DND-41 (cell line): ENCODE results near the gene CARM1.

Experiments used
- ATAC-seq: fragments of 200-7000 bp; cut with Tn5 transposase; 3 replicates; pipeline ENCODE4 v1.9.1; 2021; ENCODE audit warnings: low read depth; ENCODE audit not compliant: insufficient read depth
- DNase-seq: peaks from one replicate; pipeline ENCODE4 v3.0.0-alpha.2; 2020
- H2AFZ ChIP-seq: 2 replicates; pipeline ENCODE4 v1.6.0; 2012; ENCODE audit warnings: low read depth, low read length
- H3K27ac ChIP-seq: 2 replicates; pipeline ENCODE4 v1.5.1; 2012; ENCODE audit warnings: low read length, inconsistent platforms
- H3K27me3 ChIP-seq: fragments of 200-600 bp; sonication (generic); 2 replicates; pipeline ENCODE4 v1.6.0; 2012; ENCODE audit warnings: low read length, mild to moderate bottlenecking, inconsistent platforms; ENCODE audit not compliant: insufficient read depth, poor library complexity
- H3K36me3 ChIP-seq: 2 replicates; pipeline ENCODE4 v1.5.1; 2012; ENCODE audit warnings: low read length, inconsistent platforms; ENCODE audit not compliant: insufficient read depth
- H3K4me1 ChIP-seq: 2 replicates; pipeline ENCODE4 v1.5.1; 2012; ENCODE audit warnings: mild to moderate bottlenecking, low read length; ENCODE audit not compliant: insufficient read depth
- H3K4me2 ChIP-seq: 2 replicates; pipeline ENCODE4 v1.6.0; 2012; ENCODE audit warnings: mild to moderate bottlenecking, moderate library complexity, low read length, inconsistent platforms; ENCODE audit not compliant: insufficient read depth
- H3K4me3 ChIP-seq, 2 experiments: fragments of 200-600 bp in 1 of 2; shearing (Covaris generic) in 1 of 2; 2 replicates each; pipeline ENCODE4 v1.5.1; 2012 to 2016; ENCODE audit warnings: inconsistent platforms in 2 of 2, low read length in 2 of 2, mild to moderate bottlenecking in 2 of 2, low read depth in 1 of 2, moderate library complexity in 1 of 2
- H3K79me2 ChIP-seq: 2 replicates; pipeline ENCODE4 v1.6.0; 2012; ENCODE audit warnings: low read length, inconsistent platforms; ENCODE audit not compliant: insufficient read depth
- H3K9ac ChIP-seq: 2 replicates; pipeline ENCODE4 v1.6.0; 2012; ENCODE audit warnings: low read depth, mild to moderate bottlenecking, inconsistent platforms, low read length, moderate library complexity
- H3K9me3 ChIP-seq: 2 replicates; pipeline ENCODE4 v1.5.1; 2012; ENCODE audit warnings: low read length, moderate library complexity, mild to moderate bottlenecking, inconsistent platforms; ENCODE audit not compliant: insufficient read depth, severe bottlenecking
- H4K20me1 ChIP-seq: 2 replicates; pipeline ENCODE4 v1.6.0; 2012; ENCODE audit warnings: low read length; ENCODE audit not compliant: insufficient read depth
- CTCF ChIP-seq: IDR thresholded peaks from 2 replicates; pipeline ENCODE4 v1.5.1; 2012; ENCODE audit warnings: borderline replicate concordance, low read length, moderate library complexity, mild to moderate bottlenecking; ENCODE audit not compliant: poor library complexity, severe bottlenecking; ENCODE audit errors: extremely low read depth
- EZH2 ChIP-seq: IDR thresholded peaks from 3 replicates; pipeline ENCODE4 v1.6.1; 2012; ENCODE audit warnings: borderline replicate concordance, low read depth, mild to moderate bottlenecking, moderate library complexity, low read length, inconsistent platforms; ENCODE audit not compliant: severe bottlenecking

CARM1 gene

GRCh38 chr19:10852098-10852800 lies 19.1 kb upstream of the CARM1 start:
- TF ChIP-seq EZH2 (no peak), CTCF (no peak)
- no peak overlapping the region for H3K4me3 ChIP-seq
- H3K9me3 ChIP-seq, result no peaks in the 10 kb centered on the region
- no peak for DNase-seq
- no peak overlapping the region for H3K9ac ChIP-seq
- no peaks in the 10 kb centered on the region for H3K79me2 ChIP-seq
- H3K4me2 ChIP-seq, result no peak overlapping the region
- no peaks in the 10 kb centered on the region for H4K20me1 ChIP-seq
- H3K27ac ChIP-seq, result no peak overlapping the region
- no peaks in the 10 kb centered on the region for H3K27me3 ChIP-seq
- no peaks in the 10 kb centered on the region for H3K36me3 ChIP-seq
- no peak overlapping the region for H2AFZ ChIP-seq
- no peaks in the 10 kb centered on the region for H3K4me1 ChIP-seq
- ATAC-seq, result no peak

- H3K27ac ChIP-seq, result no peak overlapping the region
- H3K4me1 ChIP-seq, result no peaks in the 10 kb centered on the region
- H3K4me2 ChIP-seq, result no peak overlapping the region
- H3K79me2 ChIP-seq, result no peaks in the 10 kb centered on the region
- H2AFZ ChIP-seq, result no peak overlapping the region
- no peaks in the 10 kb centered on the region for H4K20me1 ChIP-seq
- H3K36me3 ChIP-seq, result no peaks in the 10 kb centered on the region
- H3K9me3 ChIP-seq, result no peaks in the 10 kb centered on the region
- H3K4me3 ChIP-seq, result no peak overlapping the region
- TF ChIP-seq CTCF (no peak), EZH2 (no peak)
- H3K27me3 ChIP-seq, result no peaks in the 10 kb centered on the region
- no peak for DNase-seq
- no peak for ATAC-seq
- H3K9ac ChIP-seq, result no peak overlapping the region
Measured at GRCh38 chr19:10852941-10853340, 18.4 kb upstream of the CARM1 start.

GRCh38 chr19:10854350-10855089 lies 16.8 kb upstream of the CARM1 start:
- no peak for DNase-seq
- Histone ChIP-seq H2AFZ (no peak overlapping the region), H3K9ac (no peak overlapping the region), H3K79me2 (no peaks in the 10 kb centered on the region), H3K27ac (no peak overlapping the region), H4K20me1 (no peaks in the 10 kb centered on the region), H3K9me3 (no peaks in the 10 kb centered on the region), H3K4me3 (no peak overlapping the region), H3K27me3 (no peaks in the 10 kb centered on the region), H3K4me1 (no peaks in the 10 kb centered on the region), H3K4me2 (no peak overlapping the region), H3K36me3 (no peaks in the 10 kb centered on the region)
- no peak for TF ChIP-seq EZH2
- no peak for TF ChIP-seq CTCF
- ATAC-seq, result no peak
